ENCODE results near the gene MRGPRD. TPM values are rescaled to one million over a fixed set of nuclear protein-coding genes. Genes with fewer than 3 reads are reported as not detected.

MRGPRD gene, protein sequence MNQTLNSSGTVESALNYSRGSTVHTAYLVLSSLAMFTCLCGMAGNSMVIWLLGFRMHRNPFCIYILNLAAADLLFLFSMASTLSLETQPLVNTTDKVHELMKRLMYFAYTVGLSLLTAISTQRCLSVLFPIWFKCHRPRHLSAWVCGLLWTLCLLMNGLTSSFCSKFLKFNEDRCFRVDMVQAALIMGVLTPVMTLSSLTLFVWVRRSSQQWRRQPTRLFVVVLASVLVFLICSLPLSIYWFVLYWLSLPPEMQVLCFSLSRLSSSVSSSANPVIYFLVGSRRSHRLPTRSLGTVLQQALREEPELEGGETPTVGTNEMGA
- not detected for polyA plus RNA-seq (2013, experiment 1 of 4)
- polyA plus RNA-seq (2013, experiment 2 of 4) = not detected
- polyA plus RNA-seq (2013, experiment 3 of 4) = not detected
- not detected for polyA plus RNA-seq (2013, experiment 4 of 4)

DNA sequence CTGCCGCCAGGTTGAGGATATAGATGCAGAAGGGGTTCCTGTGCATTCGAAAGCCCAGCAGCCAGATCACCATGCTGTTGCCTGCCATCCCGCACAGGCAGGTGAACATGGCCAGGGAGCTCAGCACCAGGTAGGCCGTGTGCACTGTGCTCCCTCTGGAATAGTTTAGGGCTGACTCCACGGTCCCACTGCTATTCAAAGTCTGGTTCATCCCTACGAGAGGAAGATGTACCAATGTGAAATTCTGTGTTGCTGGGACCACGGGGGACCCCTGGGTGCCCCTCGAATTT lies at the start of gene MRGPRD:
Gene MRGPRD (minus strand): TSS at position 211 of the 290 bp plus-strand sequence. CDS start 0 bp downstream, at position 211.
- Histone ChIP-seq H3K27me3 (ENCODE audit: control insufficient read depth, insufficient read depth, low read length, poor library complexity, severe bottlenecking) (no peaks in the 10 kb centered on the region), H3K4me1 (ENCODE audit: control insufficient read depth, insufficient read depth, low read length) (no peaks in the 10 kb centered on the region), H3K27ac (ENCODE audit: insufficient read depth, low read depth, low read length, poor library complexity, severe bottlenecking) (no peak within 1 kb of the TSS), H3K36me3 (ENCODE audit: control insufficient read depth, insufficient read depth, low read length) (no peaks in the 10 kb centered on the region), H3K9me3 (ENCODE audit: control insufficient read depth, low read length) (no peaks in the 10 kb centered on the region), H3K4me3 (ENCODE audit: insufficient read depth, low read depth, low read length) (no peak within 1 kb of the TSS)
- WGBS, 2 experiments = 90 to 92% methylated on average over 8 of the region's 8 CpGs

DNA sequence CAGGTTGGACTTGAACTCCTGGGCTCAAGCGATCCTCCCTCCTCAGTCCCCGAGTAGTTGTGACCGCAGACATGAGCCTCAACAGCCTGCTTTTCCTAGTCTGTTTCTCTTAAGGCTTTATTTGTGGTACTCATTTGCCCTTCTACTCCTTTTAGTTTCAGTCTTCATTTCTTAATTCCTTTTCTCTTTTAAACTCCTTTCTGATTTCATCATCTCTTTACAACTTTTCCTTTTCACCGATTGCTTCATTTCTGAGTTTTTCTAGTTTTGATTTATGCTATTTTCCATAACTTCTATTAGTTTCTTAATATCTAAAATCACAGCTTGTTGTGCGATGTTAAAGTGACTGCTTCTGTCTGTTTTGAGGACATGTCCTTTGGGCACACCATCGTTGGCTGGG lies 49.5 kb upstream of the MRGPRD start:
- 88 to 94% methylated on average over 6 of the region's 6 CpGs for WGBS, 2 experiments
- Histone ChIP-seq H3K9me3 (ENCODE audit: control insufficient read depth, low read length) (no peaks in the 10 kb centered on the region), H3K4me3 (ENCODE audit: insufficient read depth, low read depth, low read length) (no peak overlapping the region)

DNA sequence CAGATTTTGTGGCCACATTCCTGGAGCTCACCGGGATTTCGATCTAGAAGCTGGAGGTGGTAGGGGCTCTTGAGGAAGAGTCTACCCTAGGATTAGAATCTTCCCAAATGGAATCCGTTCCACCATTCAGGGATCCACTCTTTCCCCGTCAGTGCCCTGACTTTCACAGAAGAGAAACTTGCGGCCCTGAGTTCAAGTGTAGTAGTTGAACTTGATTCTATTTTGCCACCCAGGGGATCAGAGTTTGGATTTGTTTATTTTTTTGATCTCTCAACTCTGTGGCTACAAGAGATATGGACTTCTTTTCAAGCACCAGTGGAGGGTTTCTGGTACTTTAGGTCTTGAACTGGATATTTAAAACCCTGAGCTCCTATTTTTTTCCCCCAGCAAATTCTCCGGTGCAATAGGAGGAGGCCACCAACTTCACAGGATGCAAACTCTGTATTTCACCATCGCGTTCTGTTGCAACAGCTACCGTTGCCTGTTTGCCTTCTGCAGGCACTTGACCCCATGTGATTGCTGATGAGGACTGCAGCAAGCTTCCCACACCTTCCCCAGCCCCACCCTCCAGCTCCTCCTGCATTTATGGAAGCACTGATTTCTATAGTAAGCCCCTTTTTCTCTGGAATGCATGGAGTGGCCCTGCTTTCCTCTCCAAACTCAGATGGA lies 47.1 kb upstream of the MRGPRD start:
- 82 to 86% methylated on average over 9 of the region's 9 CpGs for WGBS, 2 experiments
- Histone ChIP-seq H3K4me3 (ENCODE audit: insufficient read depth, low read depth, low read length) (no peak overlapping the region), H3K9me3 (ENCODE audit: control insufficient read depth, low read length) (no peaks in the 10 kb centered on the region), H3K4me1 (ENCODE audit: control insufficient read depth, insufficient read depth, low read length) (no peaks in the 10 kb centered on the region), H3K27ac (ENCODE audit: insufficient read depth, low read depth, low read length, poor library complexity, severe bottlenecking) (no peak overlapping the region), H3K36me3 (ENCODE audit: control insufficient read depth, insufficient read depth, low read length) (no peaks in the 10 kb centered on the region), H3K27me3 (ENCODE audit: control insufficient read depth, insufficient read depth, low read length, poor library complexity, severe bottlenecking) (no peaks in the 10 kb centered on the region)

More for the DNA sequence above, 49.5 kb upstream of the MRGPRD start:
- Histone ChIP-seq H3K36me3 (ENCODE audit: control insufficient read depth, insufficient read depth, low read length) (no peaks in the 10 kb centered on the region), H3K4me1 (ENCODE audit: control insufficient read depth, insufficient read depth, low read length) (peaks cover 3% of the 10 kb centered on the region), H3K27me3 (ENCODE audit: control insufficient read depth, insufficient read depth, low read length, poor library complexity, severe bottlenecking) (no peaks in the 10 kb centered on the region), H3K27ac (ENCODE audit: insufficient read depth, low read depth, low read length, poor library complexity, severe bottlenecking) (no peak overlapping the region)

DNA sequence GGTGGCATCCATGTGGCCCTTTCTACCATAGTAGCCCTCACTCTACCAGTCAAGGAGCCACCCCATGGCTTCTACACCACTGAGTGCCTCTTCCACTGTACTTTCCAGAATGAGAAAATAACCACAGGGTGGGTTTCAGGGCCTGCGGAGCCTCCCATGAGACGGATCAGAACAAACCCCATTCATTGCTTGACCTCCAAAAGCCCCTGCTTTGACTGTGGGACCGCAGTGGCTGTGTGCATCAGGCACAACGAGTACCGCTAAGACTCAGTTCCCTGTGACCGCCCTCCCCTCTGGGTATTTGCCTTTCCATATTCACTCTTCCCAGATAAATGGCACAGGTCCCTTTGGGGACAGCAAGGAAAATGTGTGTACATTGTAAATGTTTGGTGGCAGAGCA lies 43.7 kb upstream of the MRGPRD start:
- Histone ChIP-seq H3K27me3 (ENCODE audit: control insufficient read depth, insufficient read depth, low read length, poor library complexity, severe bottlenecking) (no peaks in the 10 kb centered on the region), H3K9me3 (ENCODE audit: control insufficient read depth, low read length) (no peaks in the 10 kb centered on the region), H3K27ac (ENCODE audit: insufficient read depth, low read depth, low read length, poor library complexity, severe bottlenecking) (no peak overlapping the region), H3K36me3 (ENCODE audit: control insufficient read depth, insufficient read depth, low read length) (no peaks in the 10 kb centered on the region), H3K4me3 (ENCODE audit: insufficient read depth, low read depth, low read length) (no peak overlapping the region), H3K4me1 (ENCODE audit: control insufficient read depth, insufficient read depth, low read length) (no peaks in the 10 kb centered on the region)
- 95% methylated on average over 6 of the region's 6 CpGs for WGBS, 2 experiments

DNA sequence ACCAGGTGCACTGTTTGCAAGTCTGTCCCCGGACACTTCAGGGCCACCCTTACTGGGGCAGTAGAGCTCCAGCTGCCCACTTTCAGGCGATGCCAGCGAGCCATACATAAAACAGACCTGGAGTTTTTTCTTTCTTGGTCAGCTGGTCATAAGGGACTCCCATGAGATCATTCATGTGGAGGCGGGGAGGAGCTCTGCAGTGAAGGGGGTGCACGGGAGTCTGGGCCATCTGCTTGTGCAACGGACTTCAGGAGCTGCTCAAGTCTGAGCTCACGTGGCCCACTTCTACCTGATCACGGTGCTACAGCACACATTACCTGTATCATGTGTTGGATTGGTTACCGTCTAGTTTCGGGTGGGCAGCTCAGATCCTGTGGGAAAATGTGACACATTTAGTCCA lies 41.5 kb upstream of the MRGPRD start:
- Histone ChIP-seq H3K4me1 (ENCODE audit: control insufficient read depth, insufficient read depth, low read length) (no peaks in the 10 kb centered on the region), H3K9me3 (ENCODE audit: control insufficient read depth, low read length) (no peaks in the 10 kb centered on the region), H3K36me3 (ENCODE audit: control insufficient read depth, insufficient read depth, low read length) (no peaks in the 10 kb centered on the region), H3K27me3 (ENCODE audit: control insufficient read depth, insufficient read depth, low read length, poor library complexity, severe bottlenecking) (no peaks in the 10 kb centered on the region), H3K4me3 (ENCODE audit: insufficient read depth, low read depth, low read length) (no peak overlapping the region), H3K27ac (ENCODE audit: insufficient read depth, low read depth, low read length, poor library complexity, severe bottlenecking) (no peak overlapping the region)
- WGBS, 2 experiments = 95 to 96% methylated on average over 10 of the region's 10 CpGs

DNA sequence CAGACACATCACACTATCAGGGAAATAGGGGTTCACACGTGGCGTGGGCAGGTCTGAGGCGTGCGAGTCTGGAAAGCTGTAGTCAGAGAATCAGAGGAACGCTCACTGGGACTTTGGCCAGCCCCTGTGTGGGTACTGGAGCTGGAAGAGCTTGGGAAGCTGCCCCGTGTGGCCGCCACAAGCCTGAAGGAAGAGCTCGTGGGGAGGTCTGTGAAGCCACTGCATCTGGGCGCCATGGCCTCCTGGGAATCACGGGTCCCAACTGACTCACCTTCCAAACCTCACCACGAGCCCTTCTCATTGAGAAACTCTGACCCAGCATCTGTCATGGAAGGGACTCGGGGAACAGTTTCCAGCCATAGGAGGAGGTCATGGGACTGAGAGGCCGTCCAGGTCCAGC lies 38.1 kb upstream of the MRGPRD start:
- WGBS, 2 experiments = 88 to 89% methylated on average over 13 of the region's 13 CpGs
- peaks cover 3% of the 10 kb centered on the region for H3K27me3 ChIP-seq (ENCODE audit: control insufficient read depth, insufficient read depth, low read length, poor library complexity, severe bottlenecking)

DNA sequence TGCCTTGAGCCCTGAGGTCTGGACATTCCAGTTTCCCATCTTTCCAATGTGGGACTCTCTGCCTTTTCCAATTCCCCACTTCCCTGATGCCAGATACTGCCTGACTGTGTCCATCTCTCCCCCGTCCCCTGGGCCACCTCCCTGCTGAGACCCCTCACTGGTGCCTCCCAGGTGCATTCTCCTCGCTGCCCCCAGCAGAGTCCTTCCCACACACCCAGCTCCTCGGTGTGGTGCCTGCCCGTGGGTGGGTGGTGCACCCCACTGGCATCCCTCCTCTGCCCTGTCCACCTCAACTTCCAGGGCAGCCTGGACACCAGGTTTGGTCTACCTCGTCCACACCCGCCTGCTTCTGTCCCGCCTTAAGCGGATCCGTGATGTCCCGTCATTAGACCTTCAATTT lies 37.2 kb upstream of the MRGPRD start:
- no peaks in the 10 kb centered on the region for H3K36me3 ChIP-seq (ENCODE audit: control insufficient read depth, insufficient read depth, low read length)
- 92% methylated on average over 10 of the region's 10 CpGs for WGBS, 2 experiments
- no peaks in the 10 kb centered on the region for H3K9me3 ChIP-seq (ENCODE audit: control insufficient read depth, low read length)
- no peak overlapping the region for H3K27ac ChIP-seq (ENCODE audit: insufficient read depth, low read depth, low read length, poor library complexity, severe bottlenecking)
- H3K4me1 ChIP-seq (ENCODE audit: control insufficient read depth, insufficient read depth, low read length) = peaks cover 14% of the 10 kb centered on the region
- peaks cover 11% of the 10 kb centered on the region for H3K27me3 ChIP-seq (ENCODE audit: control insufficient read depth, insufficient read depth, low read length, poor library complexity, severe bottlenecking)
- H3K4me3 ChIP-seq (ENCODE audit: insufficient read depth, low read depth, low read length) = no peak overlapping the region

More for the DNA sequence above, 38.1 kb upstream of the MRGPRD start:
- no peaks in the 10 kb centered on the region for H3K9me3 ChIP-seq (ENCODE audit: control insufficient read depth, low read length)
- no peaks in the 10 kb centered on the region for H3K36me3 ChIP-seq (ENCODE audit: control insufficient read depth, insufficient read depth, low read length)
- no peak overlapping the region for H3K27ac ChIP-seq (ENCODE audit: insufficient read depth, low read depth, low read length, poor library complexity, severe bottlenecking)
- H3K4me1 ChIP-seq (ENCODE audit: control insufficient read depth, insufficient read depth, low read length) = peaks cover 11% of the 10 kb centered on the region
- H3K4me3 ChIP-seq (ENCODE audit: insufficient read depth, low read depth, low read length) = no peak overlapping the region

DNA sequence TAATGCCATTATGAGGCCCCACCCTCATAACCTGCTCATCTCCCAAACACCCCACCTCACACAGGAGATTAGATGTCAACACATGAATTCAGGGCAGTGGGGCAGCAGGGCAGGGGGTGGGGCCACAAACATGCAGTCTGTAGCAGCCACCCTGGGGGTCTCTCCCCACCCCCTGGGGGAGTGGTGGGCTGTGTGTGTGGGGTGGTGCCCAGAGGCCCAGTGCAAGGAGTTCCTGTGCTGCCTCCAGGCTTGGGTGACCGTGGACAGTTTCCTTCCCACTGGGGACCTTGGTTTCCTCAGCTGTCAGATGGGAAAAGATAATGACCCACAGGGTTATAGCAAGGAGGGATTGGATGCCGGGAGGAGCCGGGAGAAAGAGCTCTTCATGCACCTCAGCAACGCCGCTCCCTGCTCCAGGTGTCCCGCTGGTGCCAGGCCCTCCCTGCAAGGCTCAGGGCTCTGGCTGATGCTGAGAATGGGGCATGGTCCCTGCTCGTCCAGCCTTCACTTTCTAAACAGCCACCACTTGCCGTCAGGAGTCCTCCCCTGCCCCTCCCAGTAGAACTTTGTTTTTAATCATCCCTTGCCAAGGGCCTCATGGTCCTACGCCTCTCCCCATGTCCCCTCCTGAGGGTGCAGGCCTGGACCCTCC lies 34.2 kb upstream of the MRGPRD start:
- Histone ChIP-seq H3K27ac (ENCODE audit: insufficient read depth, low read depth, low read length, poor library complexity, severe bottlenecking) (no peak overlapping the region), H3K27me3 (ENCODE audit: control insufficient read depth, insufficient read depth, low read length, poor library complexity, severe bottlenecking) (peaks cover 16% of the 10 kb centered on the region), H3K4me1 (ENCODE audit: control insufficient read depth, insufficient read depth, low read length) (peaks cover 38% of the 10 kb centered on the region), H3K4me3 (ENCODE audit: insufficient read depth, low read depth, low read length) (no peak overlapping the region), H3K9me3 (ENCODE audit: control insufficient read depth, low read length) (no peaks in the 10 kb centered on the region), H3K36me3 (ENCODE audit: control insufficient read depth, insufficient read depth, low read length) (no peaks in the 10 kb centered on the region)
- 77 to 81% methylated on average over 9 of the region's 9 CpGs for WGBS, 2 experiments

DNA sequence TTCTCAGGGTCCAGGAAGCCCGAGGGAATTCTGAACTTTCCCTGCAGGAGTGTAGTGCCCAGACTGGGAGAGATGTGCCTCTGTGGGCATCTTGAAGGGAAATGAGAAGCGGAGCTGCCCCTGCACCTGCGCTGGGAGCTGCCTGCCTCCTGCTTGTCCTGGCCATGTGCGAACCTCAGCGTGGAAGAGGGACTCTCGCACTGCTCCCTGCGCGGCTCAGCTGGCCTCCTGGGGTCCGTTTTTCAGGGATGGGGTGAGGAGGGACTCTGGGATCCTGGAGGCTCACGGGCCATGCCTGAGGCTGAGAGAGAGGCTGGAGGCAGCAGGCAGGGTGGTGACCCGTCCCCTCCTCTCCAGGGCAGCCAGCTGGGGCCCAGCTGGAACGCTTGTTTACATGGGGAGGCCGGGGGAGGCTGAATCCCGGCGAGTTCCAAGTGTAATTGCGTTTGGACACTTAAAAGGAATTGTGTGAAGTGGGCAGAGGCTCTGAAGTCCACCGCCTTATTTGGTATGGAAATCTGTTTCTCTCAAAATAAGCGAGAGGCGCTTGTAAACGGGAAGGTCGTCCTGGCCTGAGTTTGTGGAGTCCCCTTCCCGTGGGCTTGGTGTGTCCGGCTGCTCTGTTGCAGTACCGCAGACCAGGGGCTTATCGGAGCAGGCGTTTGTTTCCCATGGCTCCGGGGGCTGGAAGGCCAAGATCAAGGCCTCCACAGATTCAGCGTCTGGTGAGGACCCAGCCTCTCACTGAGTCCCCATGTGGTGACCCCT lies 33.5 kb upstream of the MRGPRD start:
- Histone ChIP-seq H3K9me3 (ENCODE audit: control insufficient read depth, low read length) (no peaks in the 10 kb centered on the region), H3K4me1 (ENCODE audit: control insufficient read depth, insufficient read depth, low read length) (peaks cover 42% of the 10 kb centered on the region), H3K36me3 (ENCODE audit: control insufficient read depth, insufficient read depth, low read length) (no peaks in the 10 kb centered on the region), H3K27me3 (ENCODE audit: control insufficient read depth, insufficient read depth, low read length, poor library complexity, severe bottlenecking) (peaks cover 16% of the 10 kb centered on the region), H3K27ac (ENCODE audit: insufficient read depth, low read depth, low read length, poor library complexity, severe bottlenecking) (no peak overlapping the region), H3K4me3 (ENCODE audit: insufficient read depth, low read depth, low read length) (no peak overlapping the region)
- WGBS, 2 experiments = 30 to 32% methylated on average over 28 of the region's 28 CpGs
